Stimulated activated CD4-positive, alpha-beta T cell treated with anti-CD3 and anti-CD28 coated beads, Interleukin-1b, Interleukin-23, amount 100 ng/mL, for 4 hours (primary cell): Measurements from ENCODE around the gene MLST8.

Source experiments
- DNase-seq, 2 donors: peaks; one replicate each; pipeline ENCODE4 v3.0.0-alpha.2; 2020; ENCODE audit warnings: low read depth in 2 of 2

The MLST8 gene

GRCh38 chr16:2208772-2209171, 3.5 kb downstream of the MLST8 start:
- no peak for DNase-seq

GRCh38 chr16:2209258-2210008, 4.2 kb downstream of the MLST8 start:
- DNase-seq: no peak

- DNase-seq: no peak
Measured at GRCh38 chr16:2210009-2210332, 4.7 kb downstream of the MLST8 start.

GRCh38 chr16:2210386-2211365, 5.4 kb downstream of the MLST8 start, which contains the start of gene BRICD5:
TSS of gene BRICD5 (minus strand) at chr16:2210863. CDS start at chr16:2210833, 30 bp downstream.
- DNase-seq: no peak

GRCh38 chr16:2211923-2212347, 6.7 kb downstream of the MLST8 start:
- no peak for DNase-seq

- DNase-seq: no peak
Measured at GRCh38 chr16:2212362-2213324, 7.4 kb downstream of the MLST8 start.

- DNase-seq: no peak
Measured at GRCh38 chr16:2213817-2214718, 8.8 kb downstream of the MLST8 start.

- DNase-seq: no peak
Measured at GRCh38 chr16:2214719-2214968, 9.4 kb downstream of the MLST8 start, which contains the start of gene PGP. TSS of gene PGP (minus strand) at chr16:2214840. CDS start at chr16:2214777, 63 bp downstream.

GRCh38 chr16:2216330-2216729, 11.1 kb downstream of the MLST8 start:
- no peak for DNase-seq

GRCh38 chr16:2223221-2223941, 18.1 kb downstream of the MLST8 start, which contains the start of gene E4F1:
TSS of gene E4F1 (plus strand) at chr16:2223591. CDS start at chr16:2223614, 23 bp downstream.
- peak; percentile 98 to 99 for DNase-seq

GRCh38 chr16:2223942-2224486, 18.8 kb downstream of the MLST8 start:
- DNase-seq: no peak

GRCh38 chr16:2226245-2226793, 21.1 kb downstream of the MLST8 start:
- no peak for DNase-seq

- no peak for DNase-seq
Measured at GRCh38 chr16:2226918-2227317, 21.7 kb downstream of the MLST8 start.

- DNase-seq: no peak
Measured at GRCh38 chr16:2228161-2228824, 23.0 kb downstream of the MLST8 start.

- DNase-seq: no peak
Measured at GRCh38 chr16:2229091-2229490, 23.8 kb downstream of the MLST8 start.

GRCh38 chr16:2229632-2230250, 24.5 kb downstream of the MLST8 start:
- no peak for DNase-seq

- no peak for DNase-seq
Measured at GRCh38 chr16:2230376-2230775, 25.1 kb downstream of the MLST8 start.
